IMR-90 (cell line): ENCODE measurements around the gene PPFIA1. TPM values are rescaled to one million over a fixed set of nuclear protein-coding genes. Genes with fewer than 3 reads are reported as not detected.

Experiments used
- microRNA-seq, 2 experiments: library from miRNA; stranded (forward) in 1 of 2; unstranded in 1 of 2; fragments of 10-50 nt in 1 of 2; fragments of <30 nt in 1 of 2; gene quantifications in 1 of 2; microRNA quantifications in 1 of 2; one replicate each; pipeline versions ENCODE3 to v1.1.0; 2013 to 2020; ENCODE audit not compliant: insufficient read depth in 1 of 2, insufficient read length in 1 of 2, unreplicated experiment in 1 of 2
- polyA plus RNA-seq, 3 experiments: library from polyadenylated mRNA; depleted of rRNA; stranded (reverse); fragments of >200 nt; gene quantifications; 2 replicates each; pipeline ENCODE4 v1.2.3, GENCODE V29; 2012; ENCODE audit warnings: low replicate concordance in 1 of 3
- small RNA-seq, 5 experiments: library from RNA; depleted of rRNA; stranded (forward); fragments of <200 nt; gene quantifications; one replicate each; pipeline ENCODE3, GENCODE V24; 2012
- total RNA-seq: library from RNA; depleted of rRNA; stranded (reverse); fragments of >200 nt; gene quantifications from 2 replicates; pipeline ENCODE4 v1.2.3, GENCODE V29; 2012; rRNA removed

The PPFIA1 gene
- total and polyA plus RNA-seq, 2 of the 4 experiments (the other 2 are of a cell fraction) = 25.6 to 37.2 TPM

Small RNA genes within 50 kb of the gene (microRNA-seq; reads per million reads assigned to microRNA genes)
- 6.2 to 13.5 reads per million in 2 experiments for gene MIR548K

Small RNA genes within 50 kb of the gene (small RNA-seq; reads per million reads assigned to genes)
- gene MIR548K = 0.11 to 17.0 (median 12.0) reads per million in 5 experiments

Other genes with a start within 250 kb of the PPFIA1 start
- gene ANO1, start 192.4 kb upstream of the PPFIA1 start, total RNA-seq = 4.1 and 4.4 TPM in 2 replicates
- gene ANO1, start 192.4 kb upstream of the PPFIA1 start, polyA plus RNA-seq (2012; rRNA removed) = 8.0 and 10.7 TPM in 2 replicates
- gene FADD, start 67.4 kb upstream of the PPFIA1 start, total RNA-seq = 44.4 and 47.2 TPM in 2 replicates
- 33.8 and 38.1 TPM in 2 replicates for gene FADD, start 67.4 kb upstream of the PPFIA1 start, polyA plus RNA-seq (2012; rRNA removed)
- 287 and 341 TPM in 2 replicates for gene CTTN, start 127.8 kb downstream of the PPFIA1 start, total RNA-seq
- 278 and 296 TPM in 2 replicates for gene CTTN, start 127.8 kb downstream of the PPFIA1 start, polyA plus RNA-seq (2012; rRNA removed)